ENCODE results near the gene MAMSTR. TPM values are rescaled to one million over a fixed set of nuclear protein-coding genes. Genes with fewer than 3 reads are reported as not detected.
A peak's percentile ranks its signal among the peaks of the same experiment; 100 is the strongest.
"Not testable (repeated sequence)": the region's sequence is repeated elsewhere in the genome, so short reads cannot be mapped to it uniquely, and the experiment has no call there.

MAMSTR gene
- total and polyA plus RNA-seq, 9 of the 15 experiments (the other 6 are each of a cell fraction or from before 2014, with no cell fraction given) = 0.08 to 1.00 (median 0.40) TPM; not detected in 1

DNA sequence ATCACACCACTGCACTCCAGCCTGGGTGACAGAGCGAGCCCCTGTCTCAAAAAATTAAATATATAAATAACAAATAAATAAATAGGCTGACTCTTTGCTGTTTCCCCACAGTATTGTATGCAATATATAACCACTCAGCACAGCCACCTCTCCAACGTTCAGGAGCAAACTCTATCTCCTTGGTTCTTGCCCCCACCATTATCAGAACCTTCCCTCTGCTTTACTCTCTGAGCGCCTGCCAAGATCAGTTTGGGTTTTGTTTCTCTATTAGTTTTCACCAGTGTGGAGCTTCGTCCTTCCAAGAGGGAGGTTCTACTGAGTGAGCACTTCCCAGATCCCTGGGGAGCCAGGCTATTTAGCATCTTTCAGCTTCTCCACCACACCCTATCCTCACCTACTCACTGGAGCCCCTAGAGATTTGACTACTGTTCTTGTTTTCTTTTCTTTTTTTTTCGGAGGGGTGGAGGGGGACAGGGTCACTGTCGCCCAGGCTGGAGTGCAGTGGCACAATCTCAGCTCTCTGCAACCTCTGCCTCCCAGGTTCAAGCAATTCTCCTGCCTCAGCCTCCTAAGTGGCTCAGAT is 48.7 kb upstream of the MAMSTR start:
- H3K36me3 ChIP-seq (ENCODE audit: control insufficient read depth, insufficient read depth, low read length); H3K79me2 ChIP-seq (ENCODE audit: control insufficient read depth, insufficient read depth, low read length); intact Hi-C loops (cut with micrococcal nuclease); H3K4me2 ChIP-seq (ENCODE audit: insufficient read depth, low read length); H3K9me3 ChIP-seq (replicated peaks; ENCODE audit: control insufficient read depth, insufficient read depth, low read depth, low read length); DNase-seq (ENCODE audit: extremely low read depth in 1 of 4, low spot score in 3 of 4); BruUV-seq (replicated peaks); H4K20me1 ChIP-seq (replicated peaks; ENCODE audit: control insufficient read depth, insufficient read depth, low read length); H3K27ac ChIP-seq (ENCODE audit: extremely low read depth, low read depth, low read length); H3K27me3 ChIP-seq (ENCODE audit: control insufficient read depth in 2 of 2, insufficient read depth in 2 of 2, low read length in 2 of 2); CTCF ChIA-PET (ENCODE audit: low intra/inter-chr PET ratio); H3K9ac ChIP-seq (ENCODE audit: insufficient read depth in 1 of 2, low read depth in 2 of 2, low read length in 2 of 2); H3K4me3 ChIP-seq; in situ Hi-C loops (cut with MboI); H3K9me1 ChIP-seq (ENCODE audit: control insufficient read depth, insufficient read depth, low read length): not testable (repeated sequence)
- Histone ChIP-seq H3K4me1 (replicated peaks in 1 of 2; ENCODE audit: control insufficient read depth in 2 of 2, insufficient read depth in 2 of 2, low read length in 2 of 2) (peaks cover 5 to 26% of the 10 kb centered on the region in 2 experiments; a peak in 4 of 5 replicates), H2AFZ (ENCODE audit: low read depth, low read length) (0 out of 2 replicates have a peak overlapping the region, but pooled peaks have one; percentile 24)
- WGBS (ENCODE audit: insufficient coverage, low coverage, missing lambda C conversion rate) = 22% methylated on average over 6 of the region's 6 CpGs
- POLR2A ChIA-PET = interaction anchor here (1.6 kb wide), 1 partner anchor 14 kb away, joined by 3 read pairs; no protein-coding TSS in a partner anchor
- ATAC-seq (peak; percentile 23; the same call in 2 of the 3 replicates), FAIRE-seq (peak; percentile 75)

DNA sequence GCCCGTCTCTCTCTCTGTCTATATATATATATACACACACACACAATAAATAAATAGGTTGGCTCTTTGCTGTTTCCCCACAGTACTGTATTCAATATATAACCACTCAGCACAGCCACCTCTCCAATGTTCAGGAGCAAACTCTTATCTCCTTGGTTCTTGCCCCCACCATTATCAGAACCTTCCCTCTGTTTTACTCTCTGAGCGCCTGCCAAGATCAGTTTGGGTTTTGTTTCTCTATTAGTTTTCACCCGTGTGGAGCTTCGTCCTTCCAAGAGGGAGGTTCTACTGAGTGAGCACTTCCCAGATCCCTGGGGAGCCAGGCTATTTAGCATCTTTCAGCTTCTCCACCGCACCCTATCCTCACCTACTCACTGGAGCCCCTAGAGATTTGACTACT is 46.3 kb upstream of the MAMSTR start:
- FAIRE-seq = peak; percentile 90
- H3K4me3 ChIP-seq; H3K9me1 ChIP-seq (ENCODE audit: control insufficient read depth, insufficient read depth, low read length); POLR2A ChIA-PET; BruUV-seq (replicated peaks); H3K79me2 ChIP-seq (ENCODE audit: control insufficient read depth, insufficient read depth, low read length); intact Hi-C loops (cut with micrococcal nuclease); H3K9me3 ChIP-seq (replicated peaks; ENCODE audit: control insufficient read depth, insufficient read depth, low read depth, low read length); H3K36me3 ChIP-seq (ENCODE audit: control insufficient read depth, insufficient read depth, low read length); H3K27ac ChIP-seq (ENCODE audit: extremely low read depth, low read depth, low read length); H3K27me3 ChIP-seq (ENCODE audit: control insufficient read depth in 2 of 2, insufficient read depth in 2 of 2, low read length in 2 of 2); H4K20me1 ChIP-seq (replicated peaks; ENCODE audit: control insufficient read depth, insufficient read depth, low read length); in situ Hi-C loops (cut with MboI): not testable (repeated sequence)
- peak; percentile 82 for ATAC-seq
- H3K4me2 ChIP-seq (ENCODE audit: insufficient read depth, low read length) = peak overlapping the region; percentile 9; the same call in 1 of the 2 replicates
- peak overlapping the region; percentile 62 for H2AFZ ChIP-seq (ENCODE audit: low read depth, low read length)
- H3K4me1 ChIP-seq (replicated peaks in 1 of 2; ENCODE audit: control insufficient read depth in 2 of 2, insufficient read depth in 2 of 2, low read length in 2 of 2) = peaks cover 5 to 23% of the 10 kb centered on the region in 2 experiments; a peak in 4 of 5 replicates
- DNase-seq (ENCODE audit: extremely low read depth in 1 of 4, low spot score in 3 of 4) = peak in 3 of 4 experiments; percentile 10 to 72 (median 52)
- CTCF ChIA-PET (ENCODE audit: low intra/inter-chr PET ratio) = interaction anchor here (0.7 kb wide), 1 partner anchor 74 kb away, joined by 3 read pairs; no protein-coding TSS in a partner anchor
- H3K9ac ChIP-seq (ENCODE audit: insufficient read depth in 1 of 2, low read depth in 2 of 2, low read length in 2 of 2) = peak overlapping the region; percentile 35 to 53; a peak in 1 of 4 replicates
- 6% methylated on average over 5 of the region's 5 CpGs for WGBS (ENCODE audit: insufficient coverage, low coverage, missing lambda C conversion rate)
- TF ChIP-seq SMARCA4 (IDR thresholded peaks at IDR 0.05) (0 out of 2 replicates have a peak, but pooled peaks have one; percentile 45), CBFA2T2 (conservative IDR thresholded peaks at IDR 0.05) (peak; percentile 35), ARID1B (IDR thresholded peaks at IDR 0.05) (peak; percentile 82), DPF2 (IDR thresholded peaks at IDR 0.05) (peak; percentile 76), ZNF239 (CRISPR knock-in tag; IDR thresholded peaks at IDR 0.05) (peak; percentile 58; the same call in 1 of the 2 replicates), CBFA2T3 (IDR thresholded peaks at IDR 0.05) (peak; percentile 67)
- TF ChIP-seq, protein P1, sequence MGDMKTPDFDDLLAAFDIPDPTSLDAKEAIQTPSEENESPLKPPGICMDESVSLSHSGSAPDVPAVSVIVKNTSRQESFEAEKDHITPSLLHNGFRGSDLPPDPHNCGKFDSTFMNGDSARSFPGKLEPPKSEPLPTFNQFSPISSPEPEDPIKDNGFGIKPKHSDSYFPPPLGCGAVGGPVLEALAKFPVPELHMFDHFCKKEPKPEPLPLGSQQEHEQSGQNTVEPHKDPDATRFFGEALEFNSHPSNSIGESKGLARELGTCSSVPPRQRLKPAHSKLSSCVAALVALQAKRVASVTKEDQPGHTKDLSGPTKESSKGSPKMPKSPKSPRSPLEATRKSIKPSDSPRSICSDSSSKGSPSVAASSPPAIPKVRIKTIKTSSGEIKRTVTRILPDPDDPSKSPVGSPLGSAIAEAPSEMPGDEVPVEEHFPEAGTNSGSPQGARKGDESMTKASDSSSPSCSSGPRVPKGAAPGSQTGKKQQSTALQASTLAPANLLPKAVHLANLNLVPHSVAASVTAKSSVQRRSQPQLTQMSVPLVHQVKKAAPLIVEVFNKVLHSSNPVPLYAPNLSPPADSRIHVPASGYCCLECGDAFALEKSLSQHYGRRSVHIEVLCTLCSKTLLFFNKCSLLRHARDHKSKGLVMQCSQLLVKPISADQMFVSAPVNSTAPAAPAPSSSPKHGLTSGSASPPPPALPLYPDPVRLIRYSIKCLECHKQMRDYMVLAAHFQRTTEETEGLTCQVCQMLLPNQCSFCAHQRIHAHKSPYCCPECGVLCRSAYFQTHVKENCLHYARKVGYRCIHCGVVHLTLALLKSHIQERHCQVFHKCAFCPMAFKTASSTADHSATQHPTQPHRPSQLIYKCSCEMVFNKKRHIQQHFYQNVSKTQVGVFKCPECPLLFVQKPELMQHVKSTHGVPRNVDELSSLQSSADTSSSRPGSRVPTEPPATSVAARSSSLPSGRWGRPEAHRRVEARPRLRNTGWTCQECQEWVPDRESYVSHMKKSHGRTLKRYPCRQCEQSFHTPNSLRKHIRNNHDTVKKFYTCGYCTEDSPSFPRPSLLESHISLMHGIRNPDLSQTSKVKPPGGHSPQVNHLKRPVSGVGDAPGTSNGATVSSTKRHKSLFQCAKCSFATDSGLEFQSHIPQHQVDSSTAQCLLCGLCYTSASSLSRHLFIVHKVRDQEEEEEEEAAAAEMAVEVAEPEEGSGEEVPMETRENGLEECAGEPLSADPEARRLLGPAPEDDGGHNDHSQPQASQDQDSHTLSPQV (IDR thresholded peaks at IDR 0.05) = peak; percentile 39

Measured in K562 (cell line).